NB4 (cell line): ENCODE measurements around the gene DSE.

ENCODE experiments used
- DNase-seq: peaks from one replicate; pipeline ENCODE4 v3.0.0; 2010; ENCODE audit warnings: low read depth
- H3K4me3 ChIP-seq: one replicate; pipeline ENCODE4 v1.5.1; 2011; ENCODE audit warnings: mild to moderate bottlenecking, low read depth, low read length, moderate library complexity
- MAX ChIP-seq: IDR thresholded peaks from 2 replicates; pipeline ENCODE4 v1.6.1; 2011; ENCODE audit warnings: low read depth, low read length
- MYC ChIP-seq: IDR thresholded peaks from 2 replicates; pipeline ENCODE4 v1.6.1; 2011; ENCODE audit warnings: low read depth, low read length
- POLR2A ChIP-seq: IDR thresholded peaks from 2 replicates; pipeline ENCODE4 v1.6.1; 2011; ENCODE audit warnings: mild to moderate bottlenecking; ENCODE audit not compliant: insufficient read length; ENCODE audit errors: extremely low read depth
- TF ChIP-seq, protein P1 (sequence below): IDR thresholded peaks from one replicate; pipeline ENCODE4 v1.5.1; 2012; ENCODE audit warnings: low read depth, low read length

The DSE gene

DNA sequence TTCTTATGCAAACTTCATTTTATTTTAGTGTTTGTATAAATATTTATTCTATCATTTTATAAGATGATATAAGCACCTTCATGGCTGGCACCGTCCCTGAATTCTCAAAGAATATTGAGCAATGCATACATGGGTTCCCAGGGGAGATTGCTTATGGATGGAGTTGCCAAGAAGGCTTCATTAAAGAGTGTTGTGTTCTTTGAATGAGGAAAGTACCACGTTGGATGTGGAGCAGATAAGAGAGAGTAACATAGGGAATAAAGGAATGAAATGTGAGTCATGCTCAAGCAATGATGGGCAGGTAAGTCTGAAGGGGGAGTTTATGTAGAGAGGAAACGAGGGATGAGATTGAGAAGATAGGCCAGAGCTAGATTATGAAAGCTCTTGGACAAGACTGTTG lies 10.3 kb downstream of the DSE start:
- H3K4me3 ChIP-seq = no peak overlapping the region
- no peak for DNase-seq
- TF ChIP-seq MYC (no peak), MAX (no peak)
- TF ChIP-seq, protein P1, sequence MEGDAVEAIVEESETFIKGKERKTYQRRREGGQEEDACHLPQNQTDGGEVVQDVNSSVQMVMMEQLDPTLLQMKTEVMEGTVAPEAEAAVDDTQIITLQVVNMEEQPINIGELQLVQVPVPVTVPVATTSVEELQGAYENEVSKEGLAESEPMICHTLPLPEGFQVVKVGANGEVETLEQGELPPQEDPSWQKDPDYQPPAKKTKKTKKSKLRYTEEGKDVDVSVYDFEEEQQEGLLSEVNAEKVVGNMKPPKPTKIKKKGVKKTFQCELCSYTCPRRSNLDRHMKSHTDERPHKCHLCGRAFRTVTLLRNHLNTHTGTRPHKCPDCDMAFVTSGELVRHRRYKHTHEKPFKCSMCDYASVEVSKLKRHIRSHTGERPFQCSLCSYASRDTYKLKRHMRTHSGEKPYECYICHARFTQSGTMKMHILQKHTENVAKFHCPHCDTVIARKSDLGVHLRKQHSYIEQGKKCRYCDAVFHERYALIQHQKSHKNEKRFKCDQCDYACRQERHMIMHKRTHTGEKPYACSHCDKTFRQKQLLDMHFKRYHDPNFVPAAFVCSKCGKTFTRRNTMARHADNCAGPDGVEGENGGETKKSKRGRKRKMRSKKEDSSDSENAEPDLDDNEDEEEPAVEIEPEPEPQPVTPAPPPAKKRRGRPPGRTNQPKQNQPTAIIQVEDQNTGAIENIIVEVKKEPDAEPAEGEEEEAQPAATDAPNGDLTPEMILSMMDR = no peak

DNA sequence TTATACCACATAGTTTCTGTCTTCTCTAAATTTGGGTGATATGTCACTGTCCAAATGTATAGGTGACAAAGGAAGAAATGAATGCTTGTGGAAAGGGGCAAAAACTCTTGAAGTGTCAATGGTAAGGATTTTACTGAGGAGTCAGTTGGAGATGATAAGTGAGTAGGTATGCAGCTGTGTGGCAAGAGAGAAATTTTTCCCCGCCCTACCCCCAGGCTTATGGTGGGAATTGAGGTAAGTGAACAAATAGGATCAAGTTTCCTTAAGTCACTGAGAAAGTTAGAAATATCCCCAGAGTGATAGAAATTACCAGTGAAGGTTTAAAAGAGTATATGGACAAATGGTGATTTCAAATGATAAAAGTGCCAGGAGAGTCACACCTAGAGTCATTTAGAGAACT lies 11.8 kb downstream of the DSE start:
- no peak for TF ChIP-seq MAX
- no peak for TF ChIP-seq POLR2A
- TF ChIP-seq, protein P1 = no peak
- TF ChIP-seq MYC = no peak
- DNase-seq = no peak
- H3K4me3 ChIP-seq = no peak overlapping the region

DNA sequence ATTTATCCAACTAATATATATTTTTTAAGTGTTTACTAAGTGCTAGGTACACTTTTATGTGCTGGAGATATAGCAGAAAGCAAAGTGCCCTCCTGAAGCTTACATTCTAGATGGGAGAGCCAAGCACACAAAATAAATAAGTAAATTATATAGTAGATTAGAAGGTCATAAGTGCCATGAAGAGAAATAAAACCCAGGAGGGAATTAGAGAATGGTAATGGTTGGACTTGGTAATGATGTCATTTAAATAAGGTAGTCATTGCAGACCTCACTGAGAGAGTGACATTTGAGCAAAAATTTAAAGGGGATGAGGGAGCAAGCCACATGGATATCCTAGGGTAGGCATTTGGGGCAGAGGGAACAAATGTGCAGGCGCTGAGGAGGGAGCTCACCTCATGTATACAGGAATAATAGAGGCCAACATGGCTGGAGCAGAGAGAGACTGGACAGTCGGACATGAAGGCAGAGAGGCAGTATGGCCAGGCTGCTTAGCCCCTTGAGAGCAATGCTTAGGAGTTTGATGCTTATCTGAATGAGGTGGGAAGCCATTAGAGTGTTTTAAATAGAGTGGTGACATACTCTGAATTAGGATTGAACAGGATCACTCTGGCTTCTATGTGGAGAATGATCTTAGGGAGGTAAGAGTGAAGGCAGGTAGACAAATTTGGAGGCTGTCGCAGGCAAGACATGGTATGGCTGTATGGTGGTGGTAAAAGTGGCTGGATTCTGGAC lies 14.1 kb downstream of the DSE start:
- no peak overlapping the region for H3K4me3 ChIP-seq
- TF ChIP-seq POLR2A (no peak), MYC (no peak)
- DNase-seq = no peak

GRCh38 chr6:116385459-116385802 lies 14.7 kb downstream of the DSE start:
- DNase-seq = no peak
- TF ChIP-seq MAX = no peak
- TF ChIP-seq POLR2A = no peak
- no peak for TF ChIP-seq MYC
- no peak overlapping the region for H3K4me3 ChIP-seq

DNA sequence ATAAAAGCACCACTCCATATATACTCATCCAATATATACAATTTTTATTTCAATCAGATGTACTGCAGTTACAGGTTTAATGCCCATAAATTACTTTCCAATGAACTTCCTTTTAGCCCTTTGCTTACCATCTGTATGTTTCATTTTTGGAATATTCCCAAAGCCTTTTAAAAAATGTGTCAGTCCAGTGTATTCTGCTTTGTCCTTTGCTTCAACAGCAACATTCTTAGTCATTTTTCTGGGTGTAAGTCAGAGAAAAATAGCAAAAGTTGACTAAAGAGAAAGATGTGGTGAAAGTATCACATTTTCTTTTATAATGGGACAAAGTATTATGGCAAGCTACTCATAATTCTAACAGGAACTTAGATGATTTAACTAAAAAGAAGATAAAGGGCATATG lies 15.2 kb downstream of the DSE start:
- TF ChIP-seq, protein P1 = no peak
- no peak for TF ChIP-seq MYC
- no peak for TF ChIP-seq POLR2A
- no peak for TF ChIP-seq MAX
- no peak for DNase-seq
- H3K4me3 ChIP-seq = no peak overlapping the region

- no peak overlapping the region for H3K4me3 ChIP-seq
- TF ChIP-seq MYC (no peak), MAX (no peak), POLR2A (no peak)
- TF ChIP-seq, protein P1 = no peak
- DNase-seq = peak; percentile 63
These were observed 16.0 kb downstream of the DSE start for GRCh38 chr6:116386581-116387299.
